ENCODE measurements around the gene PAOX. TPM values are rescaled to one million over a fixed set of nuclear protein-coding genes. Genes with fewer than 3 reads are reported as not detected.

Gene PAOX
- total RNA-seq, 4 donors from 2014 or later, result 15.3 to 26.7 (median 18.4) TPM

DNA sequence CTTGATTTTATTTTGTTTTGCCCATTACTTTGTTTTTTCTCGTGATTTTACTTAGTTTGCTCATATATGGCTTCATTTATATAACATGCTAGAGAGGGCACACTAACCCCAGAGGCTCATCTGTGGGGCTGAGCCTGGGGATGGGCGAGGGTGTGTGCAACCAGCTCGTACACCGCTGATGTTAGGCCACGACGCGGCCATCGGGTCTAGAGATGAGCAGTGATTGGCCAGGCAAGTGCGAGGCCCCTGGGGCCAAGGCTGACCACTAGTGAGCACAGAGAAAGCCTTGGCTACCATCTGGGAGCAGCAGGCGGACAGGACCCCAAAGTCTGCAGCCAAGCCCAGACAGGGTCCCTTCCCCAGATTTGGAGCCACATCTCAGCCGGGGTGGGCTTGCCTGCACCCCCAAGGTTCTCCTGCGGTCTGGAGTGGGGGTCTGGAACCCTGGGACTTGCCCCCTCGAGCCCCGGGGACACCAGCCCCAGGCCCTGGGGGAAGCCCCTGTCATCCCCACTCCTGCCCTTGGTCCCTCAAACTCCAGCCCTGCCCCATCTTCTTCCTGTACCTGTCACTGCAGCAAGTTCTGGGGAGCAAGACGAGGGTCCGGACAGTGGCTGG is 25.0 kb upstream of the PAOX start:
- Histone ChIP-seq H3K4me1 (peaks cover 0 to 49% (median 13%) of the 10 kb centered on the region in 4 donors), H3K36me3 (peaks cover 0 to 23% (median 0%) of the 10 kb centered on the region in 3 donors), H3K9me3 (no peaks in the 10 kb centered on the region), H3K4me3 (no peak overlapping the region), H3K27ac (no peak overlapping the region), H3K27me3 (no peaks in the 10 kb centered on the region)
- WGBS, 2 donors, result 79 to 82% methylated on average over 16 of the region's 16 CpGs
- no peak for DNase-seq (ENCODE audit: low spot score in 2 of 2)
- TF ChIP-seq, protein P1, sequence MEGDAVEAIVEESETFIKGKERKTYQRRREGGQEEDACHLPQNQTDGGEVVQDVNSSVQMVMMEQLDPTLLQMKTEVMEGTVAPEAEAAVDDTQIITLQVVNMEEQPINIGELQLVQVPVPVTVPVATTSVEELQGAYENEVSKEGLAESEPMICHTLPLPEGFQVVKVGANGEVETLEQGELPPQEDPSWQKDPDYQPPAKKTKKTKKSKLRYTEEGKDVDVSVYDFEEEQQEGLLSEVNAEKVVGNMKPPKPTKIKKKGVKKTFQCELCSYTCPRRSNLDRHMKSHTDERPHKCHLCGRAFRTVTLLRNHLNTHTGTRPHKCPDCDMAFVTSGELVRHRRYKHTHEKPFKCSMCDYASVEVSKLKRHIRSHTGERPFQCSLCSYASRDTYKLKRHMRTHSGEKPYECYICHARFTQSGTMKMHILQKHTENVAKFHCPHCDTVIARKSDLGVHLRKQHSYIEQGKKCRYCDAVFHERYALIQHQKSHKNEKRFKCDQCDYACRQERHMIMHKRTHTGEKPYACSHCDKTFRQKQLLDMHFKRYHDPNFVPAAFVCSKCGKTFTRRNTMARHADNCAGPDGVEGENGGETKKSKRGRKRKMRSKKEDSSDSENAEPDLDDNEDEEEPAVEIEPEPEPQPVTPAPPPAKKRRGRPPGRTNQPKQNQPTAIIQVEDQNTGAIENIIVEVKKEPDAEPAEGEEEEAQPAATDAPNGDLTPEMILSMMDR (IDR thresholded peaks at IDR 0.05), result no peak
- TF ChIP-seq EP300 (IDR thresholded peaks at IDR 0.05) (no peak), POLR2A (IDR thresholded peaks at IDR 0.05) (no peak)

DNA sequence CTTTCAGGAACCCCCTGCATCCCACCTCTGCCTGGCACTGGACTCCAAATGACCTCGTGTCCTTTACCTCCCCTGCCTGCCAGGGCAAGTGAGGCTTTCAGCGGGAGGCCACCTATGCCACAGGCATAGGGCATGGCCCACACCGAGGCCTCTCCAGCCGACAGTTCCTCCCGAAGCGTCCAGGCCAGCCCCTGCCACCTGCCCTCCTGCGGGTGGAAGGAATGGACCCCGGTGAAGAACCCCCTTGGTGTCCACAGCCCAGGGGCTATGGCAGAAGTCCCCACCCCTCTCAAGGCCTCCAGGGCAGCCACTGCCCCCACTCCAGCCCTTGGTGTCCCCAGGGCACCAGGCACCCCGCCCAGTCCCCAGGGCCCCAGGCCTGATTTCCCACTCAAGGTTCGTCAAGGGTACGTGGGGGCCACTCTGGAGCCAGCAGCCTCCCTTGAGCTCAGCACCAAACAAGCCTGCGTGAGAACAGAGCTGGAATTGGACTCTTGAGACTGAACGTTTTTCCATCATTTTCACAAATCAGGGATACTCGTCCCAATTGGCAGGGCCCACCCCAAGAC is 24.3 kb upstream of the PAOX start:
- H3K9me3 ChIP-seq, result no peaks in the 10 kb centered on the region
- no peaks in the 10 kb centered on the region for H3K27me3 ChIP-seq
- peaks cover 0 to 23% (median 0%) of the 10 kb centered on the region in 3 donors for H3K36me3 ChIP-seq
- H3K27ac ChIP-seq, result peak overlapping the region in 1 of 4 donors; percentile 15
- 85 to 91% methylated on average over 14 of the region's 14 CpGs for WGBS, 2 donors
- H3K4me1 ChIP-seq, result peaks cover 0 to 45% (median 11%) of the 10 kb centered on the region in 4 donors
- H3K4me3 ChIP-seq, result no peak overlapping the region
- no peak for DNase-seq (ENCODE audit: low spot score in 2 of 2)
- TF ChIP-seq, protein P1 (IDR thresholded peaks at IDR 0.05), result no peak
- TF ChIP-seq POLR2A (IDR thresholded peaks at IDR 0.05) (no peak), EP300 (IDR thresholded peaks at IDR 0.05) (no peak)

DNA sequence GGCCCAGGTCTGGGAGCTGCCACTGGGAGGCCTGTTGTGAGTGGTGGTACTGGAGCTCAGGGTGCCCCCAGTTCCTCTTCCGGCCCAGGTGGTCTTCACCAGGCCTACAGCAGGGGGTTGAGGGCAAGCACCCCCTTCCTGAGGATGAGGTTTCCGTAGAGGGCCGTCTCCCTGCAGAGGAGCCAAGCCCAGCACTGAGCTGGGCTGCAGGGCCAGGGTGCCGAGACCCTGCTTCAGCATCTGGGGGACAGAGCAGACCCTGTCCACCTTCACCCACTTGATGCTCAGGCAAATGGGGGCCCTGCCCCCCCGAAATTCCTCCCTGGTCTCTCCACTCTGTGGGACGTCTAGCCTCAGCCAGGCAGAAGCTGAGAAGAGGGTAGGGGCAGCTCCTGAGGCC is 23.8 kb upstream of the PAOX start:
- TF ChIP-seq, protein P1 (IDR thresholded peaks at IDR 0.05), result no peak
- TF ChIP-seq POLR2A (IDR thresholded peaks at IDR 0.05), result no peak
- no peak for TF ChIP-seq EP300 (IDR thresholded peaks at IDR 0.05)
- no peak for DNase-seq (ENCODE audit: low spot score in 2 of 2)
- Histone ChIP-seq H3K4me1 (peaks cover 0 to 40% (median 11%) of the 10 kb centered on the region in 4 donors), H3K27me3 (no peaks in the 10 kb centered on the region), H3K36me3 (peaks cover 0 to 23% (median 0%) of the 10 kb centered on the region in 3 donors), H3K9me3 (no peaks in the 10 kb centered on the region), H3K27ac (peak overlapping the region in 1 of 4 donors; percentile 15), H3K4me3 (no peak overlapping the region)
- 93 to 97% methylated on average over 3 to 6 of the region's 6 CpGs for WGBS, 2 donors

DNA sequence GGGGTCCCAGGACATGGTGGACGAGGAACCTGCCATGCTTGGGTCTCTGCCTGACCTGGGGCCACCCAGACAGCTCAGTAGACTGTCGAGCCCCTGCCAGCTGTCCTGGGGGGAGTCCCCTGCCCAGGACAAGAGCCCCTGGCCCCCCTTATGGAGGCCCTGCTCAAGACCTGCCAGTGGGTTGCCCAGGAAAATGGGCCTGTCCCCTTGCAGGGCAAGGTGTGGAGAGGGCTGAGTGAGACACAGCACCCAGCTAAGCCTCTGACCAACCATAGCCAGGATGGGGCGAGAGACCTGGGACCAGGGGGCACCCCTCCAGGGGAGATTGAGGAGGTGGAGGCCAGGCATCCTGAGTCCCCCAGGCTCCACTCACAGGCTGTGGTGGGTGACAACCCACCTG is 23.1 kb upstream of the PAOX start:
- H3K27me3 ChIP-seq, result no peaks in the 10 kb centered on the region
- WGBS, 2 donors, result 90 to 100% methylated on average over 2 of the region's 3 CpGs
- no peak overlapping the region for H3K4me3 ChIP-seq
- peaks cover 0 to 23% (median 0%) of the 10 kb centered on the region in 3 donors for H3K36me3 ChIP-seq
- peak overlapping the region in 1 of 4 donors; percentile 91 for H3K27ac ChIP-seq
- DNase-seq (ENCODE audit: low spot score in 2 of 2), result no peak
- H3K9me3 ChIP-seq, result peaks cover 0 to 3% (median 0%) of the 10 kb centered on the region in 4 donors
- peaks cover 0 to 32% (median 11%) of the 10 kb centered on the region in 4 donors for H3K4me1 ChIP-seq
- TF ChIP-seq, protein P1 (IDR thresholded peaks at IDR 0.05), result no peak
- TF ChIP-seq POLR2A (IDR thresholded peaks at IDR 0.05) (no peak), EP300 (IDR thresholded peaks at IDR 0.05) (no peak)
